ENCODE results near the gene FOXE1.

DNA sequence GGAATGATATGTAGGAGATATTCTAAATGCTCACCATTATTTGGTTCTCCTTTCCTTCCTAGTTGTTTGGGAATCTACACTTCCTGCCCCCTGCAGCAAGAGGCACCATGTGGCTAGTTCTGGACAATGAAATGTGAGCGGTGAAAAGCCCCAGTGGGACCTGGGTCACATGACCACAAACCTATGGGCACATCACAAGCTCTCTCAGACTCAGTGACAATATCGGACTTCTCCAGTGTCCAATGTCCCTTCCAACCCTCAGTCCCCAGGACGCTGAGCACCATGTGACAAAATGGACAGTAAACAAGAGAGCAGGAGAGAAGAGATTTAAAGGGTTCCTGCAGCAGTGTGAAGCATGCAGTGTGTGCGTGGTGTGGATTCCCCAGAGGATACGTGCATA, 44.6 kb upstream of the FOXE1 start:
- TF ChIP-seq, protein P1, sequence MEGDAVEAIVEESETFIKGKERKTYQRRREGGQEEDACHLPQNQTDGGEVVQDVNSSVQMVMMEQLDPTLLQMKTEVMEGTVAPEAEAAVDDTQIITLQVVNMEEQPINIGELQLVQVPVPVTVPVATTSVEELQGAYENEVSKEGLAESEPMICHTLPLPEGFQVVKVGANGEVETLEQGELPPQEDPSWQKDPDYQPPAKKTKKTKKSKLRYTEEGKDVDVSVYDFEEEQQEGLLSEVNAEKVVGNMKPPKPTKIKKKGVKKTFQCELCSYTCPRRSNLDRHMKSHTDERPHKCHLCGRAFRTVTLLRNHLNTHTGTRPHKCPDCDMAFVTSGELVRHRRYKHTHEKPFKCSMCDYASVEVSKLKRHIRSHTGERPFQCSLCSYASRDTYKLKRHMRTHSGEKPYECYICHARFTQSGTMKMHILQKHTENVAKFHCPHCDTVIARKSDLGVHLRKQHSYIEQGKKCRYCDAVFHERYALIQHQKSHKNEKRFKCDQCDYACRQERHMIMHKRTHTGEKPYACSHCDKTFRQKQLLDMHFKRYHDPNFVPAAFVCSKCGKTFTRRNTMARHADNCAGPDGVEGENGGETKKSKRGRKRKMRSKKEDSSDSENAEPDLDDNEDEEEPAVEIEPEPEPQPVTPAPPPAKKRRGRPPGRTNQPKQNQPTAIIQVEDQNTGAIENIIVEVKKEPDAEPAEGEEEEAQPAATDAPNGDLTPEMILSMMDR (IDR thresholded peaks at IDR 0.05; ENCODE audit: insufficient read depth, low read length) = no peak
- TF ChIP-seq POLR2AphosphoS5 (IDR thresholded peaks at IDR 0.05; ENCODE audit: low read depth) = no peak
- TF ChIP-seq, protein P2, sequence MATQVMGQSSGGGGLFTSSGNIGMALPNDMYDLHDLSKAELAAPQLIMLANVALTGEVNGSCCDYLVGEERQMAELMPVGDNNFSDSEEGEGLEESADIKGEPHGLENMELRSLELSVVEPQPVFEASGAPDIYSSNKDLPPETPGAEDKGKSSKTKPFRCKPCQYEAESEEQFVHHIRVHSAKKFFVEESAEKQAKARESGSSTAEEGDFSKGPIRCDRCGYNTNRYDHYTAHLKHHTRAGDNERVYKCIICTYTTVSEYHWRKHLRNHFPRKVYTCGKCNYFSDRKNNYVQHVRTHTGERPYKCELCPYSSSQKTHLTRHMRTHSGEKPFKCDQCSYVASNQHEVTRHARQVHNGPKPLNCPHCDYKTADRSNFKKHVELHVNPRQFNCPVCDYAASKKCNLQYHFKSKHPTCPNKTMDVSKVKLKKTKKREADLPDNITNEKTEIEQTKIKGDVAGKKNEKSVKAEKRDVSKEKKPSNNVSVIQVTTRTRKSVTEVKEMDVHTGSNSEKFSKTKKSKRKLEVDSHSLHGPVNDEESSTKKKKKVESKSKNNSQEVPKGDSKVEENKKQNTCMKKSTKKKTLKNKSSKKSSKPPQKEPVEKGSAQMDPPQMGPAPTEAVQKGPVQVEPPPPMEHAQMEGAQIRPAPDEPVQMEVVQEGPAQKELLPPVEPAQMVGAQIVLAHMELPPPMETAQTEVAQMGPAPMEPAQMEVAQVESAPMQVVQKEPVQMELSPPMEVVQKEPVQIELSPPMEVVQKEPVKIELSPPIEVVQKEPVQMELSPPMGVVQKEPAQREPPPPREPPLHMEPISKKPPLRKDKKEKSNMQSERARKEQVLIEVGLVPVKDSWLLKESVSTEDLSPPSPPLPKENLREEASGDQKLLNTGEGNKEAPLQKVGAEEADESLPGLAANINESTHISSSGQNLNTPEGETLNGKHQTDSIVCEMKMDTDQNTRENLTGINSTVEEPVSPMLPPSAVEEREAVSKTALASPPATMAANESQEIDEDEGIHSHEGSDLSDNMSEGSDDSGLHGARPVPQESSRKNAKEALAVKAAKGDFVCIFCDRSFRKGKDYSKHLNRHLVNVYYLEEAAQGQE (IDR thresholded peaks at IDR 0.05; ENCODE audit: insufficient replicate concordance, low read depth) = no peak
- no peak for TF ChIP-seq SPI1 (IDR thresholded peaks at IDR 0.05; ENCODE audit: borderline replicate concordance, low read depth)
- no peak for TF ChIP-seq GABPA (IDR thresholded peaks at IDR 0.05; ENCODE audit: low read depth)
